Tibial artery (tissue), 4 donors: ENCODE results near the gene RBMY1D.
"Not testable (repeated sequence)": the region's sequence is repeated elsewhere in the genome, so short reads cannot be mapped to it uniquely, and the experiment has no call there.

ENCODE experiments used
- DNase-seq, 2 donors: peaks; one replicate each; pipeline ENCODE4 v3.0.0-alpha.2; 2019
- H3K27ac ChIP-seq, 2 donors: fragments of 200-600 bp; sonication (generic) in 1 of 2; 1 replicate in 1 of 2; 2 replicates in 1 of 2; pipeline ENCODE4 v1.5.1; 2018 to 2019; ENCODE audit warnings: mild to moderate bottlenecking in 1 of 2
- H3K27me3 ChIP-seq, 2 donors: fragments of 200-600 bp; sonication (generic) in 1 of 2; one replicate each; pipeline versions ENCODE4 v1.5.1 to v1.6.0; 2016 to 2019
- H3K36me3 ChIP-seq, 3 donors: fragments of 200-600 bp; sonication (generic) in 2 of 3; one replicate each; pipeline ENCODE4 v1.5.1; 2016 to 2019; ENCODE audit warnings: mild to moderate bottlenecking in 2 of 3
- H3K4me1 ChIP-seq, 4 donors: fragments of 200-600 bp; sonication (generic) in 2 of 4; 1 replicate in 3 of 4; 2 replicates in 1 of 4; pipeline ENCODE4 v1.5.1; 2016 to 2019
- H3K4me3 ChIP-seq, 2 donors: fragments of 200-600 bp; sonication (generic) in 1 of 2; 1 replicate in 1 of 2; 2 replicates in 1 of 2; pipeline ENCODE4 v1.5.1; 2018 to 2019; ENCODE audit warnings: mild to moderate bottlenecking in 2 of 2
- H3K9me3 ChIP-seq, 3 donors: fragments of 200-600 bp; sonication (generic) in 1 of 3; one replicate each; pipeline ENCODE4 v1.5.1; 2016 to 2019
- intact Hi-C: fragments of 100-400 bp; cut with DNase I; formaldehyde crosslinking; loops from one replicate; pipeline ENCODE4 v1.15.0; 2023; ENCODE audit warnings: low total_unique reads
- TF ChIP-seq, protein P1 (sequence below), 2 experiments: fragments of 200-600 bp in 1 of 2; fragments of 450-650 bp in 1 of 2; IDR thresholded peaks; one replicate each; pipeline ENCODE4 v1.5.1; 2017 to 2019; ENCODE audit warnings: antibody characterized with exemption in 2 of 2, mild to moderate bottlenecking in 1 of 2, moderate library complexity in 1 of 2

Gene RBMY1D

DNA sequence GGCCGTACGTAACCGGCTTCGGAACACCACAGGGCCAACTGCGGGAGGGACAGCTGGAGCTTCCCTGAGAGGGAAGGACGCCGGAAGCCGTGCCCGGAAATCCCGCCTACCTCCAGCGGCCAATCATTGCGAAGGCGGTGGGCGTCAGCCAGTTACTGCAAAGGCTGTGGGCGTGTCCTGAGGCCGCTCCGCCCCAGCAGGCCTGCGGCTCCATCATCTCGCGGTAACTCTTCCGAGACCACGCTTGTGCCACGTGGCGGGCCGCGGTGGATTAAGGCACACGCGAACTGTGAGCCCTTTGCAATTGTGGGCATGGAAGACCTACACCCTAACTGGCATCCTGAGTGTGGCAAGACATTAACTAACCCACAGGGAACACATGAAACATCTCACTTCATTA, at the start of gene RBMY1D:
TSS of gene RBMY1D (minus strand) at position 101 of the 400 bp plus-strand sequence. CDS start 2,013 bp downstream, outside the sequence.
- H3K36me3 ChIP-seq, H3K4me1 ChIP-seq, H3K4me3 ChIP-seq, H3K27ac ChIP-seq, DNase-seq, H3K27me3 ChIP-seq, H3K9me3 ChIP-seq, intact Hi-C loops: not testable (repeated sequence)

- DNase-seq, intact Hi-C loops, H3K4me3 ChIP-seq, H3K9me3 ChIP-seq, H3K27me3 ChIP-seq, H3K4me1 ChIP-seq, H3K36me3 ChIP-seq, H3K27ac ChIP-seq: not testable (repeated sequence)
Measured at GRCh38 chrY:21917932-21918331, 23.6 kb upstream of the RBMY1D start, which contains the start of gene RBMY1E. Gene RBMY1E, minus strand, starts transcription at chrY:21918032. Its CDS starts 1,978 bp downstream, at chrY:21916054.

- H3K27ac ChIP-seq, H3K36me3 ChIP-seq, H3K27me3 ChIP-seq, H3K4me3 ChIP-seq, intact Hi-C loops, H3K4me1 ChIP-seq, DNase-seq, H3K9me3 ChIP-seq: not testable (repeated sequence)
Measured at GRCh38 chrY:21869407-21870076, 24.8 kb downstream of the RBMY1D start.

GRCh38 chrY:21845481-21845880, 48.8 kb downstream of the RBMY1D start:
- Histone ChIP-seq H3K27me3 (no peaks in the 10 kb centered on the region), H3K4me1 (no peaks in the 10 kb centered on the region), H3K36me3 (no peaks in the 10 kb centered on the region), H3K27ac (no peak overlapping the region), H3K4me3 (no peak overlapping the region), H3K9me3 (no peaks in the 10 kb centered on the region)
- TF ChIP-seq, protein P1, sequence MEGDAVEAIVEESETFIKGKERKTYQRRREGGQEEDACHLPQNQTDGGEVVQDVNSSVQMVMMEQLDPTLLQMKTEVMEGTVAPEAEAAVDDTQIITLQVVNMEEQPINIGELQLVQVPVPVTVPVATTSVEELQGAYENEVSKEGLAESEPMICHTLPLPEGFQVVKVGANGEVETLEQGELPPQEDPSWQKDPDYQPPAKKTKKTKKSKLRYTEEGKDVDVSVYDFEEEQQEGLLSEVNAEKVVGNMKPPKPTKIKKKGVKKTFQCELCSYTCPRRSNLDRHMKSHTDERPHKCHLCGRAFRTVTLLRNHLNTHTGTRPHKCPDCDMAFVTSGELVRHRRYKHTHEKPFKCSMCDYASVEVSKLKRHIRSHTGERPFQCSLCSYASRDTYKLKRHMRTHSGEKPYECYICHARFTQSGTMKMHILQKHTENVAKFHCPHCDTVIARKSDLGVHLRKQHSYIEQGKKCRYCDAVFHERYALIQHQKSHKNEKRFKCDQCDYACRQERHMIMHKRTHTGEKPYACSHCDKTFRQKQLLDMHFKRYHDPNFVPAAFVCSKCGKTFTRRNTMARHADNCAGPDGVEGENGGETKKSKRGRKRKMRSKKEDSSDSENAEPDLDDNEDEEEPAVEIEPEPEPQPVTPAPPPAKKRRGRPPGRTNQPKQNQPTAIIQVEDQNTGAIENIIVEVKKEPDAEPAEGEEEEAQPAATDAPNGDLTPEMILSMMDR (IDR thresholded peaks at IDR 0.05): no peak
- intact Hi-C loops: no loop called here
- no peak for DNase-seq

DNA sequence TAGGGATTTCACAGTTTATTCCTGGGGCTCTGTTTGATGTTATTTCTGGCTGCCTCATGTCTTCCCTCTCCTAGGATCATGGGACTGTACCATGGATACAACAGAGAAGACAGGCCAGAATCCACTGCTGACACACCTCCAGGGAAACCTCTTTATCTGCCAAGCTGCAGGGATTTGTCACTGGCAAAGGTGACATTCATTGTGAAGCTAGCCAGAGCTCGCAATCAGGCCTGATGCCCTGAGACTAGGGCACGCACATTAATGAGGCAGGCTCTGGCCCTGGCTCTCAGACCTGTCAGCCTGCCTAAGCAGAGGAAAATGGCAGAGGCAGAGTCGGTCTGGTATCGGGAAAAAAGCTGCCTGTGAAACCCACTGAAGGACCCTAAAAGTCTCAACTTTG, 52.2 kb downstream of the RBMY1D start:
- Histone ChIP-seq H3K4me3 (no peak overlapping the region), H3K9me3 (no peaks in the 10 kb centered on the region), H3K27me3 (no peaks in the 10 kb centered on the region), H3K27ac (no peak overlapping the region), H3K36me3 (no peaks in the 10 kb centered on the region), H3K4me1 (no peaks in the 10 kb centered on the region)
- intact Hi-C loops: no loop called here
- TF ChIP-seq, protein P1 (IDR thresholded peaks at IDR 0.05): no peak
- DNase-seq: no peak

- DNase-seq: no peak
- intact Hi-C loops: no loop called here
Measured at GRCh38 chrY:21839489-21839888, 54.8 kb downstream of the RBMY1D start.

DNA sequence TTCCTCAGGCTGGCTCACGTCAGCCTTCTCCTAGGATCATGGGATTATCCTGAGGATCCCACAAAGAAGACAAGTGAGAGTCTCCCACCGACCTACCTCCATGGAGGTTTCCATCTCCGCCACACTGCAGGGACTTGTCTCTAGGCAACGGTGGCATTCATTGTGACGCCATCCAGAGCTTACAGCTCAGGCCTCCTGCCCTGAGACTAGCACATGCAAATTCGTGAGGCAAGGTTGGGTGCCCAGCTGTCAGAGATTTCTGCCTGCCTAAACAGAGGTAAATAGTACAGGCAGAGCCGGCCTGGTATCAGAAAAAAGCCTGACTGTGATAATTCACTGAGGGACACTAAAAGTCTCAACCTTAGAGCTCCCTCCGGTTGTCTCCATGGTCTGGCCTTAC, 58.0 kb downstream of the RBMY1D start:
- Histone ChIP-seq H3K27ac (no peak overlapping the region), H3K9me3 (no peaks in the 10 kb centered on the region), H3K4me3 (no peak overlapping the region), H3K36me3 (no peaks in the 10 kb centered on the region), H3K4me1 (no peaks in the 10 kb centered on the region), H3K27me3 (no peaks in the 10 kb centered on the region)
- TF ChIP-seq, protein P1 (IDR thresholded peaks at IDR 0.05): no peak
- intact Hi-C loops: no loop called here
- DNase-seq: no peak

More at GRCh38 chrY:21839489-21839888, 54.8 kb downstream of the RBMY1D start:
- Histone ChIP-seq H3K4me3 (no peak overlapping the region), H3K36me3 (no peaks in the 10 kb centered on the region), H3K4me1 (no peaks in the 10 kb centered on the region), H3K27ac (no peak overlapping the region), H3K9me3 (no peaks in the 10 kb centered on the region), H3K27me3 (no peaks in the 10 kb centered on the region)
- TF ChIP-seq, protein P1 (IDR thresholded peaks at IDR 0.05): no peak
